ENCODE data around the gene GINS1. TPM values are rescaled to one million over a fixed set of nuclear protein-coding genes. Genes with fewer than 3 reads are reported as not detected.
A peak's percentile ranks its signal among the peaks of the same experiment; 100 is the strongest.

GINS1 gene
- total and polyA plus RNA-seq, 2 of the 13 experiments (the other 11 are each of a cell fraction or from before 2014, with no cell fraction given): 14.6 to 59.9 TPM

- peak; percentile 82 for TF ChIP-seq PTBP1 (IDR thresholded peaks at IDR 0.05; ENCODE audit: low read depth, low read length, poor library complexity, severe bottlenecking)
- TF ChIP-seq HOXA5 (CRISPR knock-in tag; IDR thresholded peaks at IDR 0.05): peak; percentile 91
- TF ChIP-seq POGZ (CRISPR knock-in tag; IDR thresholded peaks at IDR 0.05): peak; percentile 92
- peak; percentile 82 for TF ChIP-seq IRF2 (CRISPR knock-in tag; IDR thresholded peaks at IDR 0.05)
- TF ChIP-seq SMAD9 (CRISPR knock-in tag; IDR thresholded peaks at IDR 0.05): 0 out of 2 replicates have a peak, but pooled peaks have one; percentile 73
- TF ChIP-seq ZNF770 (CRISPR knock-in tag; IDR thresholded peaks at IDR 0.05): 0 out of 2 replicates have a peak, but pooled peaks have one; percentile 20
- 0 out of 2 replicates have a peak, but pooled peaks have one; percentile 48 for TF ChIP-seq REL (CRISPR knock-in tag; conservative IDR thresholded peaks at IDR 0.05)
- 0 out of 2 replicates have a peak, but pooled peaks have one; percentile 77 for TF ChIP-seq CENPT (CRISPR knock-in tag; IDR thresholded peaks at IDR 0.05; ENCODE audit: low read depth)
- no peak for TF ChIP-seq TEAD2 (CRISPR knock-in tag; IDR thresholded peaks at IDR 0.05)
- peak; percentile 99 for TF ChIP-seq KMT2A (CRISPR knock-in tag; IDR thresholded peaks at IDR 0.05)
- TF ChIP-seq ZNF597 (CRISPR knock-in tag; IDR thresholded peaks at IDR 0.05): no peak; the same call in 1 of the 2 replicates
- peak; percentile 48; the same call in 1 of the 2 replicates for TF ChIP-seq PBX3 (CRISPR knock-in tag; IDR thresholded peaks at IDR 0.05; ENCODE audit: borderline replicate concordance)
- TF ChIP-seq ZBTB3 (CRISPR knock-in tag; IDR thresholded peaks at IDR 0.05; ENCODE audit: borderline replicate concordance, low read depth): peak; percentile 71; the same call in 1 of the 2 replicates
- TF ChIP-seq ZNF761 (CRISPR knock-in tag; conservative IDR thresholded peaks at IDR 0.05): peak; percentile 92
- TF ChIP-seq PRDM15 (CRISPR knock-in tag; IDR thresholded peaks at IDR 0.05): 0 out of 2 replicates have a peak, but pooled peaks have one; percentile 5
- TF ChIP-seq RXRA (CRISPR knock-in tag; IDR thresholded peaks at IDR 0.05): peak; percentile 81
- peak; percentile 74 for TF ChIP-seq ZFX (CRISPR knock-in tag; IDR thresholded peaks at IDR 0.05; ENCODE audit: low read depth)
- no peak for TF ChIP-seq TBP (CRISPR knock-in tag; IDR thresholded peaks at IDR 0.05)
- TF ChIP-seq HOXA3 (CRISPR knock-in tag; IDR thresholded peaks at IDR 0.05): peak; percentile 96
These were observed 16.6 kb upstream of the GINS1 start, which contains the start of gene ABHD12 (continued) for GRCh38 chr20:25390538-25391528.

Measured in HepG2 (cell line).